H1 (cell line): ENCODE measurements around the gene RRP1. TPM values are rescaled to one million over a fixed set of nuclear protein-coding genes. Genes with fewer than 3 reads are reported as not detected.

Experiments
- CTCF ChIA-PET: fragments of 300-600 bp; sonication (Branson Sonifier 250); formaldehyde crosslinking; loops from one replicate; lab custom pipeline; 2021; ENCODE audit not compliant: partially characterized antibody; lab: Charles Lee
- POLR2A ChIA-PET: fragments of 300-600 bp; sonication (Branson Sonifier 250); formaldehyde crosslinking; loops from one replicate; lab custom pipeline; 2021; ENCODE audit warnings: inconsistent platforms; ENCODE audit not compliant: partially characterized antibody; lab: Charles Lee
- DNase-seq, 2 experiments: peaks; one replicate each; pipeline versions ENCODE4 v3.0.0 to v3.0.0-alpha.2; 2010 to 2022; ENCODE audit warnings: low spot score in 2 of 2, low read depth in 1 of 2, mixed read lengths in 1 of 2
- FAIRE-seq: peaks from 2 replicates; lab custom pipeline; 2011; peaks lifted over from hg19 to GRCh38; lab: Jason Lieb, UNC
- H2AFZ ChIP-seq: 2 replicates; pipeline ENCODE4 v1.8.1; 2012; ENCODE audit warnings: low read length, inconsistent platforms
- H2AK5ac ChIP-seq: 2 replicates; pipeline ENCODE4 v1.6.1; 2013; ENCODE audit warnings: low read depth, low read length
- H2BK120ac ChIP-seq: replicated peaks from 2 replicates; pipeline ENCODE3; 2013; ENCODE audit warnings: low read depth, low read length, inconsistent platforms
- H2BK12ac ChIP-seq: 2 replicates; pipeline ENCODE4 v1.6.1; 2013; ENCODE audit warnings: low read depth, low read length
- H2BK15ac ChIP-seq: 2 replicates; pipeline ENCODE4 v1.6.1; 2013; ENCODE audit warnings: low read length
- H2BK20ac ChIP-seq: 2 replicates; pipeline ENCODE4 v1.6.1; 2013; ENCODE audit warnings: low read length
- H2BK5ac ChIP-seq: 2 replicates; pipeline ENCODE4 v1.6.1; 2013; ENCODE audit warnings: low read depth, low read length
- H3K14ac ChIP-seq: 2 replicates; pipeline ENCODE4 v1.6.1; 2013; ENCODE audit warnings: inconsistent platforms; ENCODE audit not compliant: insufficient read length
- H3K18ac ChIP-seq: 2 replicates; pipeline ENCODE4 v1.6.1; 2013; ENCODE audit warnings: low read length; ENCODE audit errors: extremely low read depth
- H3K23ac ChIP-seq: 2 replicates; pipeline ENCODE4 v1.6.1; 2013; ENCODE audit warnings: inconsistent platforms; ENCODE audit not compliant: insufficient read length
- H3K23me2 ChIP-seq: 2 replicates; pipeline ENCODE4 v1.6.1; 2013; ENCODE audit warnings: low read depth, low read length
- H3K27ac ChIP-seq: 2 replicates; pipeline ENCODE4 v1.6.1; 2011; ENCODE audit warnings: low read depth, low read length, inconsistent platforms
- H3K27me3 ChIP-seq, 4 experiments: replicated peaks in 1 of 4; 1 replicate in 1 of 4; 2 replicates in 3 of 4; pipeline versions ENCODE4 v1.6.1 to v1.8.1; 2011 to 2013; ENCODE audit warnings: low read length in 3 of 4, mild to moderate bottlenecking in 3 of 4, inconsistent platforms in 2 of 4, mixed read lengths in 2 of 4, moderate library complexity in 1 of 4; ENCODE audit not compliant: control insufficient read depth in 3 of 4, insufficient read depth in 3 of 4; ENCODE audit errors: extremely low read depth in 1 of 4
- H3K36me3 ChIP-seq, 4 experiments: 2 replicates each; pipeline versions ENCODE4 v1.6.1 to v1.8.1; 2011 to 2013; ENCODE audit warnings: mild to moderate bottlenecking in 4 of 4, low read length in 3 of 4, moderate library complexity in 2 of 4, control low read depth in 1 of 4, inconsistent platforms in 1 of 4; ENCODE audit not compliant: insufficient read depth in 4 of 4, control insufficient read depth in 2 of 4
- H3K4ac ChIP-seq: replicated peaks from 2 replicates; pipeline ENCODE3; 2013; ENCODE audit warnings: low read length, low read depth, mixed read lengths, inconsistent platforms; ENCODE audit not compliant: insufficient read length
- H3K4me1 ChIP-seq, 4 experiments: replicated peaks in 1 of 4; 1 replicate in 1 of 4; 2 replicates in 3 of 4; pipeline versions ENCODE4 v1.6.1 to v1.8.1; 2011 to 2013; ENCODE audit warnings: low read length in 3 of 4, inconsistent platforms in 2 of 4, mixed read lengths in 1 of 4; ENCODE audit not compliant: insufficient read depth in 4 of 4, control insufficient read depth in 3 of 4
- H3K4me2 ChIP-seq, 2 experiments: 2 replicates each; pipeline versions ENCODE4 v1.6.1 to v1.8.1; 2011 to 2013; ENCODE audit warnings: low read depth in 2 of 2, low read length in 2 of 2, control low read depth in 1 of 2, inconsistent platforms in 1 of 2, mild to moderate bottlenecking in 1 of 2; ENCODE audit not compliant: insufficient read depth in 1 of 2
- H3K4me3 ChIP-seq, 4 experiments: fragments of 200-600, 300-600 bp in 1 of 4; sonication (generic), shearing (Covaris generic), sonication (Bioruptor Twin) in 1 of 4; 2 replicates each; pipeline versions ENCODE4 v1.5.1 to v1.8.1; 2011 to 2016; ENCODE audit warnings: low read length in 4 of 4, low read depth in 3 of 4, control low read depth in 2 of 4, inconsistent platforms in 2 of 4, mild to moderate bottlenecking in 2 of 4, mixed read lengths in 1 of 4, moderate library complexity in 1 of 4; ENCODE audit not compliant: insufficient read depth in 2 of 4; ENCODE audit errors: extremely low read depth in 1 of 4
- H3K56ac ChIP-seq: replicated peaks from 2 replicates; pipeline ENCODE3; 2013; ENCODE audit warnings: low read depth, mild to moderate bottlenecking, mixed read lengths, low read length, inconsistent platforms; ENCODE audit not compliant: insufficient read length
- H3K79me1 ChIP-seq: 2 replicates; pipeline ENCODE4 v1.6.1; 2013; ENCODE audit warnings: low read depth, low read length, control low read depth
- H3K79me2 ChIP-seq, 2 experiments: 2 replicates each; pipeline versions ENCODE4 v1.6.1 to v1.8.1; 2012 to 2013; ENCODE audit warnings: low read length in 2 of 2, mild to moderate bottlenecking in 2 of 2, inconsistent platforms in 1 of 2; ENCODE audit not compliant: insufficient read depth in 2 of 2, control insufficient read depth in 1 of 2
- H3K9ac ChIP-seq, 4 experiments: replicated peaks in 1 of 4; 1 replicate in 1 of 4; 2 replicates in 3 of 4; pipeline versions ENCODE4 v1.6.1 to v1.8.1; 2011 to 2013; ENCODE audit warnings: low read depth in 3 of 4, low read length in 3 of 4, control low read depth in 2 of 4, mild to moderate bottlenecking in 2 of 4, moderate library complexity in 2 of 4, inconsistent platforms in 1 of 4; ENCODE audit errors: extremely low read depth in 1 of 4
- H3K9me3 ChIP-seq, 2 experiments: 2 replicates each; pipeline versions ENCODE4 v1.6.1 to v1.8.1; 2012 to 2013; ENCODE audit warnings: mild to moderate bottlenecking in 2 of 2, moderate library complexity in 2 of 2, control low read depth in 1 of 2, inconsistent platforms in 1 of 2, low read depth in 1 of 2, low read length in 1 of 2, mixed read lengths in 1 of 2; ENCODE audit not compliant: insufficient read depth in 2 of 2
- H4K20me1 ChIP-seq, 2 experiments: replicated peaks in 1 of 2; 2 replicates each; pipeline versions ENCODE3 to v1.8.1; 2011 to 2013; ENCODE audit warnings: inconsistent platforms in 2 of 2, low read length in 2 of 2, mild to moderate bottlenecking in 1 of 2; ENCODE audit not compliant: insufficient read depth in 2 of 2, control insufficient read depth in 1 of 2
- H4K5ac ChIP-seq: 2 replicates; pipeline ENCODE4 v1.6.1; 2013; ENCODE audit warnings: low read length, low read depth, mixed read lengths, inconsistent platforms; ENCODE audit not compliant: insufficient read length
- H4K8ac ChIP-seq: 2 replicates; pipeline ENCODE4 v1.8.0; 2013; ENCODE audit warnings: mild to moderate bottlenecking, moderate library complexity, low read length, inconsistent platforms; ENCODE audit not compliant: insufficient read depth; ENCODE audit errors: extremely low read depth
- H4K91ac ChIP-seq: replicated peaks from 2 replicates; pipeline ENCODE3; 2013; ENCODE audit warnings: low read length, mixed read lengths, inconsistent platforms; ENCODE audit not compliant: insufficient read length
- BACH1 ChIP-seq: IDR thresholded peaks from 2 replicates; pipeline ENCODE4 v1.6.1; 2012; ENCODE audit warnings: low read length, improper control_type of control experiment
- NRF1 ChIP-seq: IDR thresholded peaks from 2 replicates; pipeline ENCODE4 v1.6.1; 2011; ENCODE audit warnings: mild to moderate bottlenecking, low read depth, low read length, improper control_type of control experiment
- PHF8 ChIP-seq: fragments of 200-600 bp; sonication (generic); conservative IDR thresholded peaks from 2 replicates; pipeline ENCODE4 v1.7.1; 2012; ENCODE audit warnings: low read depth, mild to moderate bottlenecking, inconsistent platforms, low read length, moderate library complexity
- TAF1 ChIP-seq: IDR thresholded peaks from 2 replicates; pipeline ENCODE4 v1.6.1; 2011; ENCODE audit warnings: mild to moderate bottlenecking, low read depth, low read length
- WGBS, 2 experiments: shearing (Covaris generic) in 1 of 2; methylation state at CpG; one replicate each; pipeline versions ENCODE4 v1.1.6 to v1.1.7; 2013 to 2015; ENCODE audit warnings: low lambda C conversion rate in 2 of 2, mixed read lengths in 2 of 2, inconsistent platforms in 1 of 2, low coverage in 1 of 2, missing lambda C conversion rate in 1 of 2; ENCODE audit not compliant: insufficient replicate concordance in 2 of 2, insufficient coverage in 1 of 2, insufficient read length in 1 of 2; ENCODE audit errors: extremely low coverage in 1 of 2, missing lambda C conversion rate in 1 of 2; 5-methylcytosine and 5-hydroxymethylcytosine counted together
- polyA plus RNA-seq, 7 experiments: library from polyadenylated mRNA; depleted of rRNA in 3 of 7; stranded (reverse) in 5 of 7; unstranded in 2 of 7; fragments of >200 nt in 5 of 7; fragments of 200-250 nt in 2 of 7; gene quantifications; 1 replicate in 5 of 7; 2 replicates in 1 of 7; 4 replicates in 1 of 7; pipeline versions ENCODE4 v1.2.1 to v1.2.3, GENCODE V29; 2011 to 2013; ENCODE audit warnings: missing spikeins in 2 of 7, mixed read lengths in 2 of 7
- total RNA-seq: library from RNA; stranded (reverse); fragmentation: NEBNext Ultra II Directional; extraction: Animal tissue kit (Norgen Biotek cat#: 25700); gene quantifications from 2 replicates; pipeline ENCODE4 v1.2.1, GENCODE V29; 2021

Gene RRP1
- total and polyA plus RNA-seq, 2 of the 8 experiments (the other 6 are each of a cell fraction or from before 2014, with no cell fraction given), result 11.6 to 55.2 TPM

DNA sequence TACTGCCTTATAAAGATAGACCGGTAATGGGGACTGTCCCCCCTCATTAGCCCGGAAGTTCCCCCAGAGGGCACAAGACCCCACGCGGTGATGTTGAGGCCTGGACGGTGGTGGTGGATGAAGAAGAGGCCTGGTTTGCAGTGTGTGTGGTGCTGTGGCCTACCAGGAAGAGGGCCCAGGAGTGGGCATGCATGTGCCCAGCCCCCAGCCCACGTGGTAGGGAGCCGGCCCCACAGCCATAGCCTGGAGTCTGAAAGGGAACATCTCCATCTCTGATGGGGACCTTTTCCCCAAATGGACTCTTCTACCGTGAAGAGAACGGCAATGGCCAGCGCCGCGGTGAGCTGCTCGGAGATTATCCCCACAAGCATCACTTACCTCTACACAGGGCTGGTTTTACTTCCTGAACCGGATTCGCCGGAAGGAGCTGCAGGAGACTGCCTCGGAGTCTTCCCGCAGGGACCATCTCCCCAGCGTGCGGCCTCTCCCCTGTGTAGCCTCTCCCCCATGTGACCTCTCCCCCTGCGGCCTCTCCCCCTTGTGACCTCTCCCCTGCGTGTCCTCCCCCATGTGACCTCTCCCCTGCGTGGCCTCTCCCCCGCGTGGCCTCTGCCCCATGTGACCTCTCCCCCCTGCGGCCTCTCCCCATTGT is 20.6 kb downstream of the RRP1 start:
- WGBS, 2 experiments, result 87% methylated on average over 19 of the region's 26 CpGs; no CpG with 5 or more reads in 1 of the 2 experiments
- no peak overlapping the region for H3K56ac ChIP-seq
- no peak overlapping the region for H2AFZ ChIP-seq
- H2BK120ac ChIP-seq, result no peak overlapping the region
- no peak overlapping the region for H3K23ac ChIP-seq
- no peaks in the 10 kb centered on the region for H3K79me2 ChIP-seq
- ChIA-PET CTCF (interaction anchor here (0.7 to 2.4 kb wide), 25 partner anchors 13 to 186 kb away, joined by 3 to 15 read pairs (median 4); partner anchors contain the start of gene RRP1), POLR2A (interaction anchor here (0.7 to 8.4 kb wide), 8 partner anchors 9 to 41 kb away, joined by 3 to 80 read pairs (median 5); partner anchors contain the start of gene RRP1)
- H3K36me3 ChIP-seq, result no peaks in the 10 kb centered on the region; a peak in 2 of 8 replicates
- H3K4me3 ChIP-seq, result no peak overlapping the region
- no peak overlapping the region for H2BK15ac ChIP-seq
- H3K23me2 ChIP-seq, result peaks cover 2% of the 10 kb centered on the region; the same call in 1 of the 2 replicates
- H3K18ac ChIP-seq, result no peak overlapping the region
- H4K5ac ChIP-seq, result no peak overlapping the region
- no peak overlapping the region for H4K91ac ChIP-seq
- no peak overlapping the region for H2BK5ac ChIP-seq
- TF ChIP-seq BACH1, result no peak
- no peak for TF ChIP-seq TAF1
- no peak for TF ChIP-seq NRF1
- TF ChIP-seq PHF8, result no peak
- no peak overlapping the region for H2BK20ac ChIP-seq
- no peaks in the 10 kb centered on the region for H3K9me3 ChIP-seq
- FAIRE-seq (no peak), DNase-seq (no peak)
- H3K4me2 ChIP-seq, result no peak overlapping the region
- H3K14ac ChIP-seq, result no peak overlapping the region
- no peak overlapping the region; the same call in 1 of the 2 replicates for H4K8ac ChIP-seq
- peaks cover 0 to 2% of the 10 kb centered on the region in 2 experiments for H4K20me1 ChIP-seq
- H2AK5ac ChIP-seq, result no peak overlapping the region
- no peak overlapping the region for H3K27ac ChIP-seq
- H3K4me1 ChIP-seq, result peaks cover 0 to 15% (median 12%) of the 10 kb centered on the region in 4 experiments; a peak in 6 of 7 replicates
- H3K79me1 ChIP-seq, result no peaks in the 10 kb centered on the region
- 0 out of 2 replicates have a peak overlapping the region, but pooled peaks have one; percentile 50 for H2BK12ac ChIP-seq
- no peak overlapping the region for H3K4ac ChIP-seq
- H3K27me3 ChIP-seq, result no peaks in the 10 kb centered on the region
- no peak overlapping the region for H3K9ac ChIP-seq
